B cell (primary cell): ENCODE results near the gene SERPINB6. TPM values are rescaled to one million over a fixed set of nuclear protein-coding genes. Genes with fewer than 3 reads are reported as not detected.

Experiments used
- ATAC-seq: fragments of 200-7000 bp; cut with Tn5 transposase; one replicate; pipeline ENCODE4 v1.10.0; 2021; ENCODE audit warnings: low read depth, mild to moderate bottlenecking, moderate number of reproducible peaks, moderate library complexity
- CTCF ChIA-PET: fragments of 350-600 bp; sonication (Branson Sonifier 250); formaldehyde crosslinking; loops from one replicate; lab custom pipeline; 2021; ENCODE audit warnings: antibody characterized with exemption, inconsistent platforms; lab: Charles Lee
- POLR2A ChIA-PET: fragments of 350-600 bp; sonication (Branson Sonifier 250); formaldehyde crosslinking; loops from one replicate; lab custom pipeline; 2021; ENCODE audit warnings: antibody characterized with exemption; lab: Charles Lee
- DNase-seq: peaks from one replicate; pipeline ENCODE4 v3.0.0; 2013
- H2AFZ ChIP-seq: 2 replicates; pipeline ENCODE4 v1.6.1; 2012; ENCODE audit warnings: mild to moderate bottlenecking, low read depth, low read length; ENCODE audit not compliant: insufficient read depth, poor library complexity, severe bottlenecking
- H3K27ac ChIP-seq, 2 donors: 1 replicate in 1 of 2; 2 replicates in 1 of 2; pipeline ENCODE4 v1.5.1; 2012 to 2013; ENCODE audit warnings: low read length in 2 of 2, mild to moderate bottlenecking in 2 of 2, moderate library complexity in 1 of 2
- H3K27me3 ChIP-seq, 4 experiments: fragments of 200-600 bp in 1 of 4; sonication (generic) in 1 of 4; replicated peaks in 1 of 4; 1 replicate in 2 of 4; 2 replicates in 2 of 4; pipeline versions ENCODE4 v1.6.1 to v1.7.0; 2013 to 2016; ENCODE audit warnings: low read length in 3 of 4, mild to moderate bottlenecking in 2 of 4, mixed read lengths in 1 of 4, moderate library complexity in 1 of 4; ENCODE audit not compliant: insufficient read depth in 4 of 4, control insufficient read depth in 3 of 4; ENCODE audit errors: control extremely low read depth in 1 of 4
- H3K36me3 ChIP-seq, 2 experiments: replicated peaks in 1 of 2; 1 replicate in 1 of 2; 2 replicates in 1 of 2; pipeline versions ENCODE4 v1.6.1 to v1.7.1; 2013; ENCODE audit warnings: low read length in 1 of 2; ENCODE audit not compliant: insufficient read depth in 2 of 2, control insufficient read depth in 1 of 2; ENCODE audit errors: control extremely low read depth in 1 of 2, extremely low read depth in 1 of 2
- H3K4me1 ChIP-seq, 2 donors: fragments of 200-600 bp in 1 of 2; sonication (generic) in 1 of 2; 1 replicate in 1 of 2; 2 replicates in 1 of 2; pipeline versions ENCODE4 v1.5.1 to v1.6.1; 2013 to 2017; ENCODE audit warnings: low read length in 2 of 2; ENCODE audit not compliant: control insufficient read depth in 2 of 2, insufficient read depth in 2 of 2
- H3K4me2 ChIP-seq: replicated peaks from 2 replicates; pipeline ENCODE3; 2012; ENCODE audit warnings: mild to moderate bottlenecking, low read depth, low read length; ENCODE audit not compliant: poor library complexity, severe bottlenecking
- H3K4me3 ChIP-seq, 5 experiments: fragments of 200-600 bp in 1 of 5; sonication (generic) in 1 of 5; 1 replicate in 3 of 5; 2 replicates in 2 of 5; pipeline versions ENCODE4 v1.5.1 to v1.7.0; 2011 to 2016; ENCODE audit warnings: low read length in 4 of 5, mild to moderate bottlenecking in 4 of 5, low read depth in 2 of 5, control low read depth in 1 of 5, moderate library complexity in 1 of 5; ENCODE audit not compliant: insufficient read depth in 1 of 5; ENCODE audit errors: control extremely low read depth in 1 of 5, extremely low read depth in 1 of 5
- H3K79me2 ChIP-seq: fragments of 200-600 bp; sonication (generic); one replicate; pipeline ENCODE4 v1.6.0; 2016; ENCODE audit warnings: low read length; ENCODE audit not compliant: control insufficient read depth, insufficient read depth
- H3K9ac ChIP-seq: fragments of 200-600 bp; sonication (generic); 2 replicates; pipeline ENCODE4 v1.6.1; 2017; ENCODE audit warnings: mild to moderate bottlenecking, low read length, moderate library complexity
- H3K9me3 ChIP-seq, 3 donors: one replicate each; pipeline versions ENCODE4 v1.6.1 to v1.7.1; 2013; ENCODE audit warnings: low read length in 2 of 3; ENCODE audit not compliant: control insufficient read depth in 2 of 3, insufficient read depth in 1 of 3; ENCODE audit errors: control extremely low read depth in 1 of 3
- H4K20me1 ChIP-seq: 2 replicates; pipeline ENCODE4 v1.6.0; 2012; ENCODE audit warnings: mild to moderate bottlenecking, low read length; ENCODE audit not compliant: insufficient read depth, control insufficient read depth, poor library complexity, severe bottlenecking
- H3K27ac Mint-ChIP-seq: one replicate; pipeline ENCODE4 v1.8.0; 2021; ENCODE audit warnings: mixed read lengths
- H3K27me3 Mint-ChIP-seq: one replicate; pipeline ENCODE4 v1.8.0; 2021; ENCODE audit warnings: mixed read lengths
- H3K4me1 Mint-ChIP-seq: one replicate; pipeline ENCODE4 v1.8.0; 2021; ENCODE audit warnings: mixed read lengths
- H3K4me3 Mint-ChIP-seq: one replicate; pipeline ENCODE4 v1.8.0; 2021; ENCODE audit warnings: mixed read lengths
- H3K9me3 Mint-ChIP-seq: one replicate; pipeline ENCODE4 v1.8.0; 2022; ENCODE audit warnings: mixed read lengths; ENCODE audit not compliant: insufficient read depth
- EZH2 ChIP-seq: IDR thresholded peaks from 2 replicates; pipeline ENCODE4 v1.6.1; 2012; ENCODE audit warnings: borderline replicate concordance, low read depth, mild to moderate bottlenecking, moderate library complexity, low read length; ENCODE audit not compliant: insufficient read depth, poor library complexity, severe bottlenecking
- WGBS: methylation state at CpG from one replicate; pipeline ENCODE4 v1.1.5; 2013; ENCODE audit warnings: missing lambda C conversion rate; ENCODE audit not compliant: insufficient coverage; 5-methylcytosine and 5-hydroxymethylcytosine counted together
- intact Hi-C: fragments of 100-400 bp; cut with micrococcal nuclease; formaldehyde crosslinking; loops from one replicate; pipeline ENCODE4 v1.10.0; 2022
- polyA plus RNA-seq: library from polyadenylated mRNA; depleted of rRNA; stranded (reverse); fragments of >200 nt; gene quantifications from 2 replicates; pipeline ENCODE4 v1.2.3, GENCODE V29; 2012
- total RNA-seq, 2 donors: library from RNA; stranded (reverse); fragments of 120-200 nt in 1 of 2; gene quantifications; 1 replicate in 1 of 2; 2 replicates in 1 of 2; pipeline versions ENCODE4 v1.2.3 to v1.2.4, GENCODE V29; 2013 to 2022
- TF ChIP-seq, protein P1 (sequence below): fragments of 200-600 bp; IDR thresholded peaks from one replicate; pipeline ENCODE4 v1.8.0; 2022; ENCODE audit warnings: antibody characterized with exemption, mild to moderate bottlenecking

Gene SERPINB6
- total and polyA plus RNA-seq, 2 donors (not counting 1 experiment from before 2014, with no cell fraction given): 35.2 to 58.5 TPM

DNA sequence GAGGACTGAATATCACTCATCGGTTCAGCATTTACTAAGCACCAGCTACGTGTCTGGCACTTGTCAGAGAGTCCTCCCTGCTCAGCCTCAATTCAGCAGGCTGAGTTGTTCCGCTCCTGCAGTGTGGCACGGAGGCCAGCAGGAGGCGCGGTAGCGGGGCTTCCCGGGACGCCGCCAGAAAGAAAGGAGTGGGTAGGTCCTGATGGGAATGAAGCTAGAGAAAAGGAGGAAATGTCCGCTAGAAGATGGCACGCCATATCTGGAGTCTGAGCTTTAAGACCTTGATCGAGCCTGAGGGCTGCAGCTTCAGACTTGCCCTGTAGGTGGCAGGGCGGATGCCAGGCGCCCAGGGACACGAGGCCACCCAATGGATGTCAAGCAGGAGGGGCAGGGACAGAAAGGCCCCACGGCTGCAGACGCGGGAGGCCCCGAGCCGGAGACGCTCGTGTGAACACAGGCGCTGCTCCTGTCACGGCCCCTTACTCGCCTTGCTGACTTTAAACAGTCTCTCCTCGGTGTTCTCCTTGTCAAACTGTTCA lies 18.7 kb downstream of the SERPINB6 start:
- POLR2A ChIA-PET: interaction anchor here (0.8 to 1.5 kb wide), 3 partner anchors 10 to 107 kb away, joined by 3 to 8 read pairs (median 4); no protein-coding TSS in a partner anchor
- intact Hi-C loops: loop anchor here (1.0 to 2.0 kb wide), 2 partner anchors 18 to 37 kb away; partner anchors contain the start of gene SERPINB6
- peak overlapping the region; percentile 39 for H2AFZ ChIP-seq
- H3K4me2 ChIP-seq: peak overlapping the region; percentile 28
- peaks cover 0 to 17% of the 10 kb centered on the region in 2 donors for H3K4me1 ChIP-seq
- H4K20me1 ChIP-seq: no peaks in the 10 kb centered on the region
- H3K36me3 ChIP-seq: peaks cover 0 to 21% of the 10 kb centered on the region in 2 experiments
- CTCF ChIA-PET: interaction anchor here (0.5 to 5.2 kb wide), 24 partner anchors 10 to 184 kb away, joined by 3 to 53 read pairs (median 5); partner anchors contain the start of genes SERPINB1 and SERPINB6
- H3K27me3 Mint-ChIP-seq: no peaks in the 10 kb centered on the region
- no peaks in the 10 kb centered on the region for H3K9me3 Mint-ChIP-seq
- H3K79me2 ChIP-seq: no peaks in the 10 kb centered on the region
- no peak overlapping the region for H3K27ac Mint-ChIP-seq
- no peaks in the 10 kb centered on the region for H3K27me3 ChIP-seq
- ATAC-seq (peak; percentile 97), DNase-seq (peak; percentile 69)
- no peak overlapping the region for H3K27ac ChIP-seq
- no peak overlapping the region for H3K9ac ChIP-seq
- WGBS: 26% methylated on average over 26 of the region's 27 CpGs
- H3K9me3 ChIP-seq: no peaks in the 10 kb centered on the region
- peak overlapping the region; percentile 71 for H3K4me3 Mint-ChIP-seq
- H3K4me1 Mint-ChIP-seq: peaks cover 12% of the 10 kb centered on the region
- peak overlapping the region in 1 of 5 experiments; percentile 15 for H3K4me3 ChIP-seq
- no peak for TF ChIP-seq EZH2
- TF ChIP-seq, protein P1, sequence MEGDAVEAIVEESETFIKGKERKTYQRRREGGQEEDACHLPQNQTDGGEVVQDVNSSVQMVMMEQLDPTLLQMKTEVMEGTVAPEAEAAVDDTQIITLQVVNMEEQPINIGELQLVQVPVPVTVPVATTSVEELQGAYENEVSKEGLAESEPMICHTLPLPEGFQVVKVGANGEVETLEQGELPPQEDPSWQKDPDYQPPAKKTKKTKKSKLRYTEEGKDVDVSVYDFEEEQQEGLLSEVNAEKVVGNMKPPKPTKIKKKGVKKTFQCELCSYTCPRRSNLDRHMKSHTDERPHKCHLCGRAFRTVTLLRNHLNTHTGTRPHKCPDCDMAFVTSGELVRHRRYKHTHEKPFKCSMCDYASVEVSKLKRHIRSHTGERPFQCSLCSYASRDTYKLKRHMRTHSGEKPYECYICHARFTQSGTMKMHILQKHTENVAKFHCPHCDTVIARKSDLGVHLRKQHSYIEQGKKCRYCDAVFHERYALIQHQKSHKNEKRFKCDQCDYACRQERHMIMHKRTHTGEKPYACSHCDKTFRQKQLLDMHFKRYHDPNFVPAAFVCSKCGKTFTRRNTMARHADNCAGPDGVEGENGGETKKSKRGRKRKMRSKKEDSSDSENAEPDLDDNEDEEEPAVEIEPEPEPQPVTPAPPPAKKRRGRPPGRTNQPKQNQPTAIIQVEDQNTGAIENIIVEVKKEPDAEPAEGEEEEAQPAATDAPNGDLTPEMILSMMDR: peak; percentile 90

DNA sequence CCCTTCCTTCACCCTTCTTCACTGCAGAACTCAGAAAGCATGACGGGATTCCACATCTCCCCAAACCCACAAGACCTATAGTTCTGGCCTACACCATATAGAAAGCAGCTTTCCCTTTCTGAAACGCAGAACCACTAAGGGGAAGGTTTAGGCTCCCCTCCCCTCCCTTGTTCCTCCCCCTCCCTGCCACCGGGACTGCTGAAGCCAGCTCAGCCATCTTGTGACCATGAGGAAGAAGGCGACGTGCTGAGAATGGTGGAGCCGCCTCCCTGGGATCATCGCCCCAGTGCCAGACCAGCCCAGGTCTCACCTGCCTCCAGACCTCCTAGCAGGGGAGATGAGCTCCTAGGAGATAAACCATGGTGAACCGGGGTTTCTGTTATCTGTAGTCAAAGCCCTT lies 19.6 kb downstream of the SERPINB6 start:
- Histone ChIP-seq H2AFZ (peak overlapping the region; percentile 31), H3K36me3 (peaks cover 0 to 21% of the 10 kb centered on the region in 2 experiments), H3K27me3 (no peaks in the 10 kb centered on the region), H3K9me3 (peaks cover 0 to 3% (median 0%) of the 10 kb centered on the region in 3 donors), H3K27ac (no peak overlapping the region), H3K4me3 (no peak overlapping the region), H4K20me1 (no peaks in the 10 kb centered on the region), H3K79me2 (no peaks in the 10 kb centered on the region), H3K9ac (no peak overlapping the region), H3K4me1 (peaks cover 4 to 26% of the 10 kb centered on the region in 2 donors), H3K4me2 (peak overlapping the region; percentile 29)
- DNase-seq (peak; percentile 52), ATAC-seq (no peak)
- H3K27ac Mint-ChIP-seq: peak overlapping the region; percentile 37
- WGBS: 82% methylated on average over 6 of the region's 8 CpGs
- H3K4me3 Mint-ChIP-seq: peak overlapping the region; percentile 6
- peaks cover 20% of the 10 kb centered on the region for H3K4me1 Mint-ChIP-seq
- H3K27me3 Mint-ChIP-seq: no peaks in the 10 kb centered on the region
- intact Hi-C loops: loop anchor here (1.0 to 2.0 kb wide), 2 partner anchors 19 to 38 kb away; partner anchors contain the start of gene SERPINB6
- ChIA-PET POLR2A (interaction anchor here (0.8 to 1.5 kb wide), 2 partner anchors 38 to 106 kb away, joined by 3 to 8 read pairs; no protein-coding TSS in a partner anchor), CTCF (interaction anchor here (0.7 to 5.2 kb wide), 19 partner anchors 10 to 183 kb away, joined by 3 to 53 read pairs (median 5); partner anchors contain the start of genes SERPINB1 and SERPINB6)
- H3K9me3 Mint-ChIP-seq: no peaks in the 10 kb centered on the region
- TF ChIP-seq, protein P1: no peak
- no peak for TF ChIP-seq EZH2
